22Rv1 (cell line): ENCODE results near the gene TMEM245.

ENCODE experiments used
- H3K27ac ChIP-seq: fragments of 450-650 bp; 2 replicates; pipeline ENCODE4 v1.5.1; 2017
- CTCF ChIP-seq: fragments of 450-650 bp; IDR thresholded peaks from 2 replicates; pipeline ENCODE4 v1.5.1; 2017; ENCODE audit warnings: mild to moderate bottlenecking
- ZFX ChIP-seq: fragments of 450-650 bp; IDR thresholded peaks from 2 replicates; pipeline ENCODE4 v1.6.1; 2017; ENCODE audit warnings: antibody characterized with exemption, borderline replicate concordance

The TMEM245 gene

GRCh38 chr9:109149722-109150121, 30.0 kb upstream of the TMEM245 start:
- TF ChIP-seq CTCF (no peak), ZFX (no peak)
- no peak overlapping the region for H3K27ac ChIP-seq

- H3K27ac ChIP-seq, result no peak overlapping the region
- TF ChIP-seq CTCF (no peak), ZFX (no peak)
These were observed 29.3 kb upstream of the TMEM245 start for GRCh38 chr9:109149089-109149488.

- TF ChIP-seq CTCF, result no peak
- no peak for TF ChIP-seq ZFX
- no peak overlapping the region for H3K27ac ChIP-seq
These were observed 25.3 kb upstream of the TMEM245 start for GRCh38 chr9:109145051-109145450.

DNA sequence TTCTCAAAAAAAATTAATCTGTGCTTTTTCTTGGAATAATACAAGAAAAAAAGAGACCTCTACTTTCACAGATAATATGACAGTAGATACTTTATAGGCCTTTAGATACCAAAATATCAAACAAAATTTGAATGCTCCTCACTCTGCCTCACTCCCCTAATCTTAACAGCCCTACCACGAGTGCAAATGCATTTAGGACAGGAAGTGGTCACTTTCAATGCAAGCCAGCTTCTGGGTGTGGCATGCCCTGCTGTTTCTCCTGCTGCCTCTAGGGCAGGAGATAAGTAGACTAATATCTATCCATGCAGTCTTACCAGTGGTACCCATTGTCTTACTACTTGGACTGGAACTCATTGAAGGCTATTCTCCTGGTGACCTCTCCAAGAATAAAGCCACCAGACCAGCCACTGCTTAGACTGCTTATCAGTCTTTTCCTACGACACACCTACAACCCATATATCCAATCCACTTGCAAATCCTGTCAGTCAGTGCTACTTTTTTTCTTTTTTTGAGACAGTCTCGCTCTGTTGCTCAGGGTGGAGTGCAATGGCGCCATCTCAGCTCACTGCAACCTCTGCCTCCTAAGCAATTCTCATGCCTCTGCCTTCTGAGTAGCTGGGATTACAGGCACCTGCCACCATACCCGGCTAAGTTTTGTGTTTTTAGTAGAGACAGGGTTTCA, 24.3 kb upstream of the TMEM245 start:
- no peak overlapping the region for H3K27ac ChIP-seq
- TF ChIP-seq ZFX, result no peak
- TF ChIP-seq CTCF, result peak; percentile 37

- no peak overlapping the region for H3K27ac ChIP-seq
- TF ChIP-seq CTCF (no peak), ZFX (no peak)
These were observed 21.6 kb upstream of the TMEM245 start for GRCh38 chr9:109141375-109141774.

DNA sequence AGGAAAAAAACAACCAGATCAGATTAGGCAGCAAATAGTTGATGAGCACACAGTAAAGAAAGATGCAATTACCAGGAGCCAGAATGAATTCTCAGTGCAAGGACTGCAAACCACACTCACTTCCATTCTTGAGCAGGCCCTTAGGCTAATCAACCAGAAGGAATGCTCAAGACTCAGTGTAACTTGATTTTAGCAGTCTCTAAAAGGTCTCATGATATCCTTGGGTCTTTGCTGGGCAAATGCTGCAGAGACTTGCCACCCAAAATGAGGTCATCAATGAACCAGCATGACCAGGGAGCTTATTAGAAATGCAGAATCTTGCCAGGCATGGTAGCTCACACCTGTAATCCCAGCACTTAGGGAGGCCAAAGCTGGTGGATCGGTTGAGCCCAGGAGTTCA, 20.1 kb upstream of the TMEM245 start:
- H3K27ac ChIP-seq, result no peak overlapping the region
- no peak for TF ChIP-seq CTCF
- TF ChIP-seq ZFX, result no peak

DNA sequence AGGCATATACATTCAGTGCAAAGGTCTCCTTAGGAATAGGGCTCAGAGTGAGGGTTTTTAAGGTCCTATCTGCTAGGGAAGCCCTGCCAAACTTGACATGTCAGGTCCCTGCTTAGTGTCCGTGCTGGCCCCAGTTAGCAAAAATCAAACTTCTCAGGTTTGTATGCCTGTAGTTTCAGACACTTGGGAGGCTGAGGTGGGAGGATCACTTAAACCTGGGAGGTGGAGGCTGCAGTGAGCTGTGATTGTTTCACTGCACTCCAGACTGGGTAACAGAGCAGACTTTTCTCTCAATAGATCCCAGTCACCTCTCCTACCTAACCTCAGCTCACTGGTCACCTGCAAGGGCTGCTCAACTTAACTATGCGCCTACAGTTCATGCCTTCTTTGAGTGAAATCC, 18.7 kb upstream of the TMEM245 start:
- TF ChIP-seq CTCF (no peak), ZFX (no peak)
- H3K27ac ChIP-seq, result no peak overlapping the region
